Cardiac muscle cell (in vitro differentiated cells and primary cell): Measurements from ENCODE around the gene VMAC. TPM values are rescaled to one million over a fixed set of nuclear protein-coding genes. Genes with fewer than 3 reads are reported as not detected.
"Not testable (repeated sequence)": the region's sequence is repeated elsewhere in the genome, so short reads cannot be mapped to it uniquely, and the experiment has no call there.

ENCODE experiments used
- DNase-seq, 2 donors: peaks; one replicate each; pipeline versions ENCODE4 v3.0.0 to v3.0.0-alpha.2; 2010 to 2017; ENCODE audit warnings: low read depth in 1 of 2, low spot score in 1 of 2
- H3K27ac ChIP-seq: fragments of 200-600 bp; sonication (generic); 2 replicates; pipeline ENCODE4 v1.5.1; 2016
- H3K27me3 ChIP-seq: fragments of 200-600 bp; sonication (generic); 2 replicates; pipeline ENCODE4 v1.6.0; 2016; ENCODE audit warnings: control low read depth
- H3K36me3 ChIP-seq: fragments of 200-600 bp; sonication (generic); 2 replicates; pipeline ENCODE4 v1.5.1; 2016; ENCODE audit warnings: control low read depth
- H3K4me1 ChIP-seq: fragments of 200-600 bp; sonication (generic); 2 replicates; pipeline ENCODE4 v1.8.1; 2017; ENCODE audit warnings: low read depth, mild to moderate bottlenecking, mixed run types
- H3K4me3 ChIP-seq: fragments of 200-600 bp; sonication (generic); 2 replicates; pipeline ENCODE4 v1.5.1; 2016; ENCODE audit warnings: mild to moderate bottlenecking
- H3K9me3 ChIP-seq: fragments of 200-600 bp; sonication (generic); 2 replicates; pipeline ENCODE4 v1.5.1; 2017; ENCODE audit warnings: low read depth, mild to moderate bottlenecking, control low read depth
- polyA plus RNA-seq: library from polyadenylated mRNA; unstranded; fragments of >200 nt; fragmentation: Nextera tagmentation; extraction: Ambion mirVana; gene quantifications from 2 replicates; pipeline ENCODE4 v1.2.1, GENCODE V29; 2016
- total RNA-seq: library from RNA; depleted of rRNA; stranded (reverse); fragments of >200 nt; gene quantifications from 2 replicates; pipeline ENCODE4 v1.2.3, GENCODE V29; 2016
- TF ChIP-seq, protein P1 (sequence below): IDR thresholded peaks from 2 replicates; pipeline ENCODE4 v1.5.1; 2012; ENCODE audit warnings: low read depth, mild to moderate bottlenecking, low read length

VMAC gene
- total and polyA plus RNA-seq, 2 experiments from 2014 or later, result 3.9 to 23.1 TPM

DNA sequence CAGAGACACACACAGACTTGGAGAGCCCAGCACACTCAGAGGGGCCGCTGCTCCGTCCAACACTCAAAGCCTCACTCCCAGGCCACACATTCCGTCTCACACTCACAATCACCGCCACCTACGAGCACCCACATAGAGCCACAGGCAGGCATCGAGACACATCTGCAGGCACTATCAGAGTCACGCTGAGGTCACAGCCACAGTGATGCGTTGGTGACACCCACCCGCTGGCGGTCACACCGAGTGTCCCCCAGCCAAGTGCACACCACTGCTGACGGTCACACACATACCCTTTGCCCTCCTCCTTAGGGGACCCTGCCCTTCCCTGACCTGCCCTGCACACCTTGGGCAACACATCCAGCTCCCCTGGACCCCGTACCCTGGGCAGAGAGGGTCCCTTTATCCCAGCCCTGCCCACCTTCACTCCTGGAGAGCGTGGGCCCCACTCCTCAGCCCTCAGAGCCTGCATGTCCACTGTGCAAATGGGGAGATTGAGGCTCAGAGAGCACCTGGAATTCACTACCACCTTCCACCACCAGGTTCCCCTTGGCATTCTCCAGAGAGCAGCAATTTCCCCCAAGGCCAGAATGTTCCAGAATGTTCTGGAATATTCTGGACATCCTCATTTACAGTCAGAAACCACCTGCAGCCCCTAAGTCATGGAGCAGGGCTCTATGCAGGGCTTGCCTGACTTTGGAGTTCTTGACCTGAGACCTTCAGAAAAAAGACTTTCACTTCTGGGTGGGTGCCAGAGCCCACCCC lies 39.8 kb upstream of the VMAC start:
- Histone ChIP-seq H3K4me3 (no peak overlapping the region), H3K27me3 (no peaks in the 10 kb centered on the region), H3K4me1 (no peaks in the 10 kb centered on the region), H3K27ac (no peak overlapping the region), H3K9me3 (no peaks in the 10 kb centered on the region), H3K36me3 (no peaks in the 10 kb centered on the region)
- no peak for DNase-seq
- TF ChIP-seq, protein P1, sequence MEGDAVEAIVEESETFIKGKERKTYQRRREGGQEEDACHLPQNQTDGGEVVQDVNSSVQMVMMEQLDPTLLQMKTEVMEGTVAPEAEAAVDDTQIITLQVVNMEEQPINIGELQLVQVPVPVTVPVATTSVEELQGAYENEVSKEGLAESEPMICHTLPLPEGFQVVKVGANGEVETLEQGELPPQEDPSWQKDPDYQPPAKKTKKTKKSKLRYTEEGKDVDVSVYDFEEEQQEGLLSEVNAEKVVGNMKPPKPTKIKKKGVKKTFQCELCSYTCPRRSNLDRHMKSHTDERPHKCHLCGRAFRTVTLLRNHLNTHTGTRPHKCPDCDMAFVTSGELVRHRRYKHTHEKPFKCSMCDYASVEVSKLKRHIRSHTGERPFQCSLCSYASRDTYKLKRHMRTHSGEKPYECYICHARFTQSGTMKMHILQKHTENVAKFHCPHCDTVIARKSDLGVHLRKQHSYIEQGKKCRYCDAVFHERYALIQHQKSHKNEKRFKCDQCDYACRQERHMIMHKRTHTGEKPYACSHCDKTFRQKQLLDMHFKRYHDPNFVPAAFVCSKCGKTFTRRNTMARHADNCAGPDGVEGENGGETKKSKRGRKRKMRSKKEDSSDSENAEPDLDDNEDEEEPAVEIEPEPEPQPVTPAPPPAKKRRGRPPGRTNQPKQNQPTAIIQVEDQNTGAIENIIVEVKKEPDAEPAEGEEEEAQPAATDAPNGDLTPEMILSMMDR, result peak; percentile 9

DNA sequence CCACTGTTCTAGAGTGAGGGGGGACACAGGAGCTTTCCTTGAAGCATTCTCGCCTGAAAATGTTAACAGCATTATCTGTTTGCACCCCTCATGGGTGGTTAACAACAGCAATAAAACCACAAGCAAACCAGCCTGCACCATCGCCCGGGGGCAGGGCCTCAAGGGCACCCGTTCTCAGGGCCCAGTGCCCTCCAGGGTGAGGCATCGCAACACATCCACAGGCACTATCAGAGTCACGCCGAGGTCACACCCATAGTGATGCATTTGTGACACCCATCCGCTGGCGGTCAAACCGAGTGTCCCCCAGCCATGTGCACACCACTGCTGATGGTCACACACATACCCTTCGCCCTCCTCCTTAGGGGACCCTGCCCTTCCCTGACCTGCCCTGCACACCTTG lies 38.9 kb upstream of the VMAC start:
- Histone ChIP-seq H3K9me3 (no peaks in the 10 kb centered on the region), H3K27ac (no peak overlapping the region), H3K36me3 (no peaks in the 10 kb centered on the region), H3K4me1 (no peaks in the 10 kb centered on the region), H3K27me3 (no peaks in the 10 kb centered on the region), H3K4me3 (no peak overlapping the region)
- TF ChIP-seq, protein P1, result no peak
- no peak for DNase-seq

DNA sequence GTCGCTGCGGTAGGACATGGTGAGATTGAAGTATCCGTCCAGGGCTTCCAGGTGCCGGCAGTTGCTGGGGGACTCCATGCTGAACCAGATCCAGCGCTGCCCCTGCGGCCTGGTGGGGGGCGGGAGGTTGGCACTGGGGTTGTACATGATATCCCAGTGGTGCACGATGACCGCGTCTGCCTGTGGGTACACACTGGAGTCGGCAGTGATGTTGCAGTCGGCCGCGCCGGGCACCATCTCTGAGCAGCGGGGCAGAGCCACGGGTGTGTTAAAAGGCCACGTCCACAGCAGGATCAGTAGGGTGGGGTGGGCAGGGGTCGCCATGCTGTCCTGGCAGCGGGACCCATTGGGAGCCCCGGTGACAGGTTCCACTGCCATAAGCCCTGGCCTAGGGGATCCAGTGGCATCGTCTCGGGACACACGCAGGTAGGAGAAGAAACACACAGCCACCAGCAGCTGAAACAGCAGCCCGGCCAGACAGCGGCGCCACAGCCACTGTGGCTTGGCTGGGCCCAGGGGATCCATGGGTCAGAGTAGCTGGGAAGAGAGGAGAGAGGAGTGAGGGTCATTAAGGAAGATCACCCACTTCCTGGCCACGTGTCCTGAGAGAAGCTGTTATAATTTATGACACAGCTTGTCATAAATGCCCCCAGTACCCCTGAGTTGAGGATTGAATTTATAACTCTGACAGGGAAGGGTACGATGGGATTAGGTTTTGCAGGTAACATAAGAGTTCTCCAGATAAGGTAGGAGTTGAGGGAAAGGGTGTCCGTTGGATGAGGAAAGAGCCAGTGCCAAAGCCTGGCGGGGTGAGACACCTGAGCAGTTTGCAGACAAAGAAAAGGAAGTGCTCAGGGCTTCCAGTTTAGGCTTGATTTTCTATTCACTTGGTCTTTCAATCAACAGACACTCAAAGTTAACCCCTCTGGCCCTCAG lies 37.2 kb upstream of the VMAC start:
- no peaks in the 10 kb centered on the region for H3K9me3 ChIP-seq
- TF ChIP-seq, protein P1, result no peak
- no peak overlapping the region for H3K4me3 ChIP-seq
- H3K4me1 ChIP-seq, result no peaks in the 10 kb centered on the region
- no peak overlapping the region for H3K27ac ChIP-seq
- H3K36me3 ChIP-seq, result no peaks in the 10 kb centered on the region
- H3K27me3 ChIP-seq, result no peaks in the 10 kb centered on the region
- no peak for DNase-seq

DNA sequence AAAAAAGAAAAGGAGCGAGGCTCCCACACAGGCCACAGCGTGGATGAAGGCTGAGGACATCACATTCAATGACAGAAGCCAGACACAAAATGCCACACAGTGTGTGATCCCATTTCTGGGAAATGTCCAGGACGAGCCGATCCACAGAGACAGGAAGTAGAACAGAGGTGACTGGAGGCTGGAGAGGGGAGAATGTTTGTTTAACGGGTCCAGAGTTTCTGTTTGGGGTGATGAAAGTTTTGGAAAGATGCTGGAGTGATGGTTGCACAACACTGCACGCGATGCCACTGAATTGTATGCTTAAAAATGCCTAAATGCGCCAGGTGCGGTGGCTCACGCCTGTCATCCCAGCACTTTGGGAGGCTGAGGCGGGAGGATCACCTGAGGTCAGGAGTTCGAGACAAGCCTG lies 33.7 kb upstream of the VMAC start:
- TF ChIP-seq, protein P1, result no peak

DNA sequence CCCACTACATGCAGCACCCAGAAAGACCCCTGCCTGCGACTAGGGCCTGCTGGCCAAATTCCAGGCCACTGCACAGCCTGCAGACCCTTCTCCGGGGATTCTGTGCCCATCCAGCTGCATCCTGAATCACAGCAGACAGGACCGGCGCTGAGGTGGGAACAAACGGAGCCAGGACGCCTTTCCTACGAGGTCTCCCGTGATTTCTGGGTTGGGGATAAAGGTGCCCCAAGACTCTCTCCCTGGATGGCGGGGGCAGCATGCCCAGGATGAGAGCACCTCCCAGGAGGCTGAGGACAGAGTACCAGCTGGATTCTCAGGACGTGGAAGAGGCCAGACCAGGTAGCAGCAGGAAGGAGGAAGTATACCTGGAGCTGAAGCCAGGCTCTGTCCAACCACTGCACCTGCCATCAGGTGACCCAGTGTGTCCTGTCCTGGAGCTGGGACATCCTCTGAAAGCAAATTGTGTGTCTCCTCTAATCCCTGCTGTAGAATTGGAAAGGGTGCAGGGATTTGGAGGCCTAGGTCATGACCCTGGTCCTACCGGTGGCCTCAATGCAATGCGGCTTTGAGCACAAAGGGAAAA lies 31.0 kb upstream of the VMAC start:
- Histone ChIP-seq H3K4me1 (peaks cover 5% of the 10 kb centered on the region), H3K27me3 (no peaks in the 10 kb centered on the region), H3K9me3 (no peaks in the 10 kb centered on the region), H3K27ac (no peak overlapping the region), H3K4me3 (no peak overlapping the region), H3K36me3 (no peaks in the 10 kb centered on the region)
- TF ChIP-seq, protein P1, result no peak
- DNase-seq, result no peak

More for the DNA sequence above, 33.7 kb upstream of the VMAC start:
- Histone ChIP-seq H3K4me1 (no peaks in the 10 kb centered on the region), H3K4me3 (no peak overlapping the region), H3K27ac (no peak overlapping the region), H3K9me3 (no peaks in the 10 kb centered on the region), H3K36me3 (no peaks in the 10 kb centered on the region), H3K27me3 (no peaks in the 10 kb centered on the region)
- DNase-seq, result peak in 1 of 2 donors; percentile 42

DNA sequence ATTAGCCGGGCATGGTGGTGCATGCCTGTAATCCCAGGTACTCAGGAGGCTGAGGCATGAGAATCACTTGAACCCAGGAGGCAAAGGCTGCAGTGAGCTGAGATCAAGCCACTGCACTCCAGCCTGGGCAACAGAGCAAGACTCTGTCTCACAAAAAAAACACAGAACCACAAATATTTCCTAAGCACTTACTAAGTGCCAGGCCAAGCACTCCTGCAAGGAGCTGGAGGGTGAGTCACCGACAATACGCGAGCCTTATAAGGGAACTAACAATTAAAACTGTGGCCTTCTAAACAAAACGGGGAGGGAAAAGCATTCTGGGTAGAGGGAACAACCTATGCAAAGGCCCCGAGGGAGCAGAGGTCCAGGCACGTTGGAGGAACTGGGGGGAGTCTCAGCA lies 30.2 kb upstream of the VMAC start:
- H3K36me3 ChIP-seq, H3K9me3 ChIP-seq, H3K4me1 ChIP-seq, H3K27me3 ChIP-seq, H3K27ac ChIP-seq, H3K4me3 ChIP-seq: not testable (repeated sequence)
- peak in 1 of 2 donors; percentile 64 for DNase-seq
